Measurements from ENCODE around the gene KCNQ2. TPM values are rescaled to one million over a fixed set of nuclear protein-coding genes. Genes with fewer than 3 reads are reported as not detected.

KCNQ2 gene
- total RNA-seq, 4 donors from 2014 or later = not detected

DNA sequence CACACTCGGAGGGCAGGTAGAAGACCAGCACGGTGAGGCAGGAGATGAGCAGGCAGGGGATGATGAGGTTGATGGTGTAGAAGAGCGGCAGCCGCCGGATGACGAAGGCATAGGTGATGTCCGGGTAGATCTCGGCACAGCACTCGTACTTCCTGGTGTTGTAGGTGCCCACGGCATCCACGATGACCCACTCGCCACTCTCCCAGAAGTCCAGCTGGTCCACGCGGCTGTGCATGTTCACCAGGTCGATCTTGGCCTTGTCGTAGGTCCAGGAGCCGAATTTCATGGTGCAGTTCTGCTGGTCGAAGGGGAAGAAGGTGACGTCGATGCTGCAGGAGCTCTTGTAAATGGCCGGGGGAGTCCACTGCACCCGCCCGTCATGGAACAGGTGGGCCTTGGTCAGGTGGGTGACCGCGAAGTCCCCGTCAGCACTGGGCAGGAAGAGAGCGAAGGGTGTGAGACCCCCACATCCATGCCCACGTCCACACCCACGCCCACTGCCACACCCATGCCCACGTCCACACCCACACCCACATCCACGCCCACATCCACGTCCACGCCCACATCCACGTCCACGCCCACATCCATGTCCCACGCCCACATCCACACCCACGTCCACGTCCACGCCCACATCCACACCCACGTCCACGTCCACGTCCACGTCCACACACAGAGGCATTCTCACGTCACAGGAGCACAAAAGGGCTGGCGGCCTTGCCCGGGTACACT, 121.7 kb downstream of the KCNQ2 start:
- intact Hi-C loops (cut with DNase I) = no loop called here

More for the DNA sequence above, 121.7 kb downstream of the KCNQ2 start:
- Histone ChIP-seq H3K27me3 (peaks cover 0 to 64% (median 0%) of the 10 kb centered on the region in 4 donors), H3K4me3 (no peak overlapping the region), H3K36me3 (no peaks in the 10 kb centered on the region), H3K27ac (no peak overlapping the region), H3K9me3 (no peaks in the 10 kb centered on the region), H3K4me1 (peaks cover 0 to 16% (median 0%) of the 10 kb centered on the region in 3 donors)
- DNase-seq = no peak
- 81 to 85% methylated on average over 31 to 38 of the region's 46 CpGs for WGBS, 2 donors
- TF ChIP-seq, protein P1, sequence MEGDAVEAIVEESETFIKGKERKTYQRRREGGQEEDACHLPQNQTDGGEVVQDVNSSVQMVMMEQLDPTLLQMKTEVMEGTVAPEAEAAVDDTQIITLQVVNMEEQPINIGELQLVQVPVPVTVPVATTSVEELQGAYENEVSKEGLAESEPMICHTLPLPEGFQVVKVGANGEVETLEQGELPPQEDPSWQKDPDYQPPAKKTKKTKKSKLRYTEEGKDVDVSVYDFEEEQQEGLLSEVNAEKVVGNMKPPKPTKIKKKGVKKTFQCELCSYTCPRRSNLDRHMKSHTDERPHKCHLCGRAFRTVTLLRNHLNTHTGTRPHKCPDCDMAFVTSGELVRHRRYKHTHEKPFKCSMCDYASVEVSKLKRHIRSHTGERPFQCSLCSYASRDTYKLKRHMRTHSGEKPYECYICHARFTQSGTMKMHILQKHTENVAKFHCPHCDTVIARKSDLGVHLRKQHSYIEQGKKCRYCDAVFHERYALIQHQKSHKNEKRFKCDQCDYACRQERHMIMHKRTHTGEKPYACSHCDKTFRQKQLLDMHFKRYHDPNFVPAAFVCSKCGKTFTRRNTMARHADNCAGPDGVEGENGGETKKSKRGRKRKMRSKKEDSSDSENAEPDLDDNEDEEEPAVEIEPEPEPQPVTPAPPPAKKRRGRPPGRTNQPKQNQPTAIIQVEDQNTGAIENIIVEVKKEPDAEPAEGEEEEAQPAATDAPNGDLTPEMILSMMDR (IDR thresholded peaks at IDR 0.05) = no peak
- TF ChIP-seq POLR2A (IDR thresholded peaks at IDR 0.05) = no peak

Other genes starting within 250 kb of the KCNQ2 start
- gene BIRC7, start 236.8 kb downstream of the KCNQ2 start, total RNA-seq = under 1 TPM in 1 of 4 donors, not detected in 3; 0.57 TPM
- gene NKAIN4, start 218.2 kb downstream of the KCNQ2 start, total RNA-seq = not detected
- gene ARFGAP1, start 199.8 kb downstream of the KCNQ2 start, total RNA-seq = 10 to 100 TPM; 18.4 to 37.4 (median 30.7) TPM
- gene COL20A1, start 179.5 kb downstream of the KCNQ2 start, total RNA-seq = not detected
- gene CHRNA4, start 111.3 kb downstream of the KCNQ2 start, total RNA-seq = not detected
- 1 to 10 TPM in 3 of 4 donors, under 1 TPM in 1; 0.44 to 3.1 (median 1.9) TPM for gene EEF1A2, start 26.4 kb upstream of the KCNQ2 start, total RNA-seq
- gene PPDPF, start 48.1 kb upstream of the KCNQ2 start, total RNA-seq = 100 to 1,000 TPM; 142 to 613 (median 338) TPM
- 100 to 1,000 TPM in 1 of 4 donors, 10 to 100 TPM in 3; 40.8 to 133 (median 49.7) TPM for gene PTK6, start 64.7 kb upstream of the KCNQ2 start, total RNA-seq
- gene SRMS, start 75.1 kb upstream of the KCNQ2 start, total RNA-seq = not detected
- gene FNDC11, start 81.5 kb upstream of the KCNQ2 start, total RNA-seq = under 1 TPM in 1 of 4 donors, not detected in 3; under 0.01 TPM
- 10 to 100 TPM; 23.7 to 37.6 (median 31.2) TPM for gene HELZ2, start 101.6 kb upstream of the KCNQ2 start, total RNA-seq
- 10 to 100 TPM in 3 of 4 donors, 1 to 10 TPM in 1; 7.2 to 12.0 (median 11.0) TPM for gene GMEB2, start 154.4 kb upstream of the KCNQ2 start, total RNA-seq
- gene STMN3, start 180.8 kb upstream of the KCNQ2 start, total RNA-seq = 1 to 10 TPM; 1.9 to 8.4 (median 4.5) TPM
- 10 to 100 TPM in 2 of 4 donors, 1 to 10 TPM in 2; 6.4 to 22.7 (median 12.8) TPM for gene RTEL1, start 185.7 kb upstream of the KCNQ2 start, total RNA-seq
- gene TNFRSF6B, start 224.0 kb upstream of the KCNQ2 start, total RNA-seq = 10 to 100 TPM in 3 of 4 donors, 1 to 10 TPM in 1; 2.5 to 15.2 (median 10.6) TPM
- gene ARFRP1, start 235.3 kb upstream of the KCNQ2 start, total RNA-seq = 10 to 100 TPM; 30.4 to 45.5 (median 37.0) TPM
- 10 to 100 TPM; 25.4 to 31.9 (median 28.3) TPM for gene ZGPAT, start 235.4 kb upstream of the KCNQ2 start, total RNA-seq